Measurements from ENCODE around the gene TRIP12. TPM values are rescaled to one million over a fixed set of nuclear protein-coding genes. Genes with fewer than 3 reads are reported as not detected.

TRIP12 gene
- total RNA-seq, 1 donor from 2014 or later = 191 TPM

DNA sequence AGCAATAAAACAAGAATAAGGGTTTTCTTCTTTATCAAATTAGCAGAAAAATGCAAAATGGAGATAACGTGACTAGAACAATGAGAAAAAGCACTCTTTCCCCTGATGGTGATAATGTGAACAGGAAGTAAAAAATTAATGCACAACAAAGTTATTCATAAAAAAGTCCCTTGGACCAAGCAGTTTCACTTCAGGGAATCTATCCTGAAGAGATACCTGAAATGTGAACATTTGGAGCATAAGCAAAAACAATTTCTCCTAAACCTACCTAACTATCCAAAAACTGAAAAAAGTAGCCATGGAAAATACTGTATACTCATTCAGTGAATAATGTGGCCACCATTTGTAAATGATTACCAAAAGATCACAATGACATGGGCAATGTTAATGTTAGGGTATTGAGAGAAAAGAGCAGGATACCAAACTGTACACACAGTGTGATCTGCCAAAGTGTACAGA, 48.7 kb downstream of the TRIP12 start:
- H3K27me3 Mint-ChIP-seq = no peaks in the 10 kb centered on the region
- H3K36me3 Mint-ChIP-seq = peaks cover 21% of the 10 kb centered on the region
- H3K4me3 Mint-ChIP-seq = no peak overlapping the region
- peaks cover 13% of the 10 kb centered on the region for H3K4me1 Mint-ChIP-seq (ENCODE audit: unreplicated experiment)
- no peak for DNase-seq (ENCODE audit: extremely low spot score, unreplicated experiment)
- TF ChIP-seq, protein P1, sequence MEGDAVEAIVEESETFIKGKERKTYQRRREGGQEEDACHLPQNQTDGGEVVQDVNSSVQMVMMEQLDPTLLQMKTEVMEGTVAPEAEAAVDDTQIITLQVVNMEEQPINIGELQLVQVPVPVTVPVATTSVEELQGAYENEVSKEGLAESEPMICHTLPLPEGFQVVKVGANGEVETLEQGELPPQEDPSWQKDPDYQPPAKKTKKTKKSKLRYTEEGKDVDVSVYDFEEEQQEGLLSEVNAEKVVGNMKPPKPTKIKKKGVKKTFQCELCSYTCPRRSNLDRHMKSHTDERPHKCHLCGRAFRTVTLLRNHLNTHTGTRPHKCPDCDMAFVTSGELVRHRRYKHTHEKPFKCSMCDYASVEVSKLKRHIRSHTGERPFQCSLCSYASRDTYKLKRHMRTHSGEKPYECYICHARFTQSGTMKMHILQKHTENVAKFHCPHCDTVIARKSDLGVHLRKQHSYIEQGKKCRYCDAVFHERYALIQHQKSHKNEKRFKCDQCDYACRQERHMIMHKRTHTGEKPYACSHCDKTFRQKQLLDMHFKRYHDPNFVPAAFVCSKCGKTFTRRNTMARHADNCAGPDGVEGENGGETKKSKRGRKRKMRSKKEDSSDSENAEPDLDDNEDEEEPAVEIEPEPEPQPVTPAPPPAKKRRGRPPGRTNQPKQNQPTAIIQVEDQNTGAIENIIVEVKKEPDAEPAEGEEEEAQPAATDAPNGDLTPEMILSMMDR (conservative IDR thresholded peaks at IDR 0.05) = no peak
- H3K9me3 Mint-ChIP-seq = no peaks in the 10 kb centered on the region
- peak overlapping the region; percentile 19 for H3K27ac Mint-ChIP-seq

DNA sequence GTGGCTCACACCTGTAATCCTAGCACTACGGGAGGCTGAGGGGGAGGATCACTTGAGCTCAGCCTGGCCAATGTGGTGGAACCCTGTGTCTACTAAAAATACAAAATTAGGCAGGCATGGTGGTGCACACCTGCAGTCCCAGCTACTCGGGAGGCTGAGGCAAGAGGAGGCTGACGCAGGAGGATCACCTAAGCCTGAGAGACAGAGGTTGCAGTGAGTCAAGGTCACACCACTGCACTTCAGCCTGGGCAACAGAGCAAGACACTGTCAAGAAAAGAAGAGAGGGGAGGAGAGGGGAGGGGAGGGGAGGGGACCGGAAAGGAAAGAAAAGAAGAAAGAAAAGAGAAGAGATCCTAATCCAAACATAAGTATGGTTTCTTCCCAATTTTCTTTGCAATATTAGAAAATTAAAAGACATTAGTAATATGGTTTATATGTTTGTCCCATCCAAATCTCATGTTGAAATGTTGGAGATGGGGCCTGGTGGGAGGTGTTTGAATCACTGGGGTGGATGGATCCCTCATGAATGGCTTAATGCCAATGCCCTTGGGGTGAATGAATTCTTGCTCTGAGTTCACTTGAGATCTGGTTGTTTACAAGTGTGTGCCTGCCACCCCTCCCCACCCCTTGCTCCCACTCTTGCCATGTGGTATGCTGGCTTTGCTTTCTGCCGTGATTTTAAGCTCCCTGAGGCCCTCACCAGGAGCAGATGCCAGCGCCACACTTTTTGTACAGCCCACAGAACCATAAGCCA, 50.7 kb downstream of the TRIP12 start:
- TF ChIP-seq, protein P1 (conservative IDR thresholded peaks at IDR 0.05) = no peak
- no peak for DNase-seq (ENCODE audit: extremely low spot score, unreplicated experiment)
- Mint-ChIP-seq H3K9me3 (no peaks in the 10 kb centered on the region), H3K27me3 (no peaks in the 10 kb centered on the region), H3K4me3 (no peak overlapping the region), H3K4me1 (ENCODE audit: unreplicated experiment) (peaks cover 13% of the 10 kb centered on the region), H3K36me3 (peaks cover 17% of the 10 kb centered on the region), H3K27ac (no peak overlapping the region)

DNA sequence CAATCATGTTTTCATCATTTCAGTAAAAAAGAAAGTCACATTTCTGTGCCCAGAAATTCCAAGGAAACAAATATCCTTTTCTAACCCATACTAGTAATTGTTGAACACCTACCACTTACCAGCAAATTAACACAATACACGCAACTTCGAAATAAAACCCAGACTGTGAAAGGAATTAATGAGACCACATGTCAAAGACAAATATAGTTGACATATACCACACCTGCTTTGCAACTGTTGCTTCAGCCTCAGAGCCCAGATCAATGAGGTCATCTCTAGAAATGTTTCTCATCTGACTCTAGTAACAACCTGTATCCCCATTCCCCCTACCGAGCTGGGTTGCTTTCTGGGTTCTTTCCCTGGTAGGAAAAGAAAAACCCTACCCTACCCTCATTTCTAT, 52.6 kb downstream of the TRIP12 start:
- Mint-ChIP-seq H3K27me3 (no peaks in the 10 kb centered on the region), H3K9me3 (no peaks in the 10 kb centered on the region), H3K4me3 (no peak overlapping the region), H3K36me3 (peaks cover 14% of the 10 kb centered on the region), H3K4me1 (ENCODE audit: unreplicated experiment) (peaks cover 10% of the 10 kb centered on the region), H3K27ac (no peak overlapping the region)
- no peak for DNase-seq (ENCODE audit: extremely low spot score, unreplicated experiment)
- TF ChIP-seq, protein P1 (conservative IDR thresholded peaks at IDR 0.05) = no peak

DNA sequence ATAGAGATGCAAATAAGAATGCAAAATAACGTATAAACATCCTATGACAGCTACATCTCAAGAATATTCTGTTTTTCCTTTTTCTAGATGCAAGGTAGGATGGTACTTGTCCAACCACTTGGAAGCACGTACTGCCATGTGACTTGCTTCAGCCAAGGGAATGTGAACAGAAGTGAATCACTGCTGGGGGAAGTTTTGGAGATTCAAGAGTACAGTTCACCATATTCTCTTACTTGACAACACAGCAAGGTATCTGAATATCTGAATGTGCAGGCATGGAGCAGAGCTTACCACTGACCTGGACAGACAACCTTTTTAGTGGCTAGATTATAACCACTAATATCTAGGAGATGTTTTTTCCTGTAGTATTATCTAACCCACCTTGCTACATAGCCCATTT, 53.0 kb downstream of the TRIP12 start:
- Mint-ChIP-seq H3K4me1 (ENCODE audit: unreplicated experiment) (peaks cover 10% of the 10 kb centered on the region), H3K4me3 (no peak overlapping the region), H3K27ac (no peak overlapping the region), H3K27me3 (no peaks in the 10 kb centered on the region), H3K9me3 (no peaks in the 10 kb centered on the region), H3K36me3 (peaks cover 14% of the 10 kb centered on the region)
- TF ChIP-seq, protein P1 (conservative IDR thresholded peaks at IDR 0.05) = no peak
- no peak for DNase-seq (ENCODE audit: extremely low spot score, unreplicated experiment)

DNA sequence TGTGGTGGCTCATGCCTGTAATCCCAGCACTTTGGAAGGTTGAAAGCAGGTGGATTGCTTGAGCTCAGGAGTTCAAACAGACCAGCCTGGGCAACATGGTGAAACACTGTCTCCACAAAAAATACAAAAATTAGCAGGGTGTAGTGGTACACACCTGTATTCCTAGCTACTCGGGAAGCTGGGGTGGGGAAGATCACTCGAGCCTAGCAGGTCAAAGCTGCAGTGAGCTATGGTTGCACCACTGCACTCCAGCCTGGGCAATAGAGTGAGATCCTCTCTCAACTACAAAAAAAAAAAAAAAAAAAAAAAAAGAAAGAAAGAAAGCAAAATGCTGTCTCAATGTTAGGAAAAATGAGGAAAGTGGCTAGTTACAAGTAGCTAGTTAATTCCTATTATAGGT, 56.8 kb downstream of the TRIP12 start:
- Mint-ChIP-seq H3K9me3 (no peaks in the 10 kb centered on the region), H3K4me3 (no peak overlapping the region), H3K4me1 (ENCODE audit: unreplicated experiment) (no peaks in the 10 kb centered on the region), H3K36me3 (peaks cover under 1% of the 10 kb centered on the region), H3K27me3 (no peaks in the 10 kb centered on the region), H3K27ac (no peak overlapping the region)
- DNase-seq (ENCODE audit: extremely low spot score, unreplicated experiment) = no peak
- TF ChIP-seq, protein P1 (conservative IDR thresholded peaks at IDR 0.05) = no peak
